HEK293T (cell line): ENCODE measurements around the gene RASA2.

ENCODE experiments used
- ARNT ChIP-seq: fragments of 450-650 bp; IDR thresholded peaks from 2 replicates; pipeline ENCODE4 v1.6.1; 2017; ENCODE audit warnings: mild to moderate bottlenecking
- BHLHE40 ChIP-seq: fragments of 450-650 bp; IDR thresholded peaks from 2 replicates; pipeline ENCODE4 v1.6.1; 2016; ENCODE audit warnings: mild to moderate bottlenecking, moderate library complexity, borderline replicate concordance
- ELF4 ChIP-seq: fragments of 450-650 bp; IDR thresholded peaks from 2 replicates; pipeline ENCODE4 v1.6.1; 2017; ENCODE audit warnings: antibody characterized with exemption
- FOXA1 ChIP-seq: fragments of 450-650 bp; IDR thresholded peaks from 2 replicates; pipeline ENCODE4 v1.6.1; 2016; ENCODE audit warnings: mild to moderate bottlenecking
- FOXK2 ChIP-seq: fragments of 450-650 bp; IDR thresholded peaks from 2 replicates; pipeline ENCODE4 v1.6.1; 2016; ENCODE audit warnings: mild to moderate bottlenecking
- FOXM1 ChIP-seq: fragments of 450-650 bp; IDR thresholded peaks from 2 replicates; pipeline ENCODE4 v1.6.1; 2017; ENCODE audit warnings: mild to moderate bottlenecking, borderline replicate concordance
- L3MBTL2 ChIP-seq: fragments of 450-650 bp; conservative IDR thresholded peaks from 2 replicates; pipeline ENCODE4 v1.6.1; 2016; ENCODE audit warnings: mild to moderate bottlenecking
- PKNOX1 ChIP-seq: fragments of 450-650 bp; IDR thresholded peaks from 2 replicates; pipeline ENCODE4 v1.6.1; 2016
- SP1 ChIP-seq: fragments of 450-650 bp; IDR thresholded peaks from 2 replicates; pipeline ENCODE4 v1.6.1; 2017
- SUZ12 ChIP-seq: fragments of 450-650 bp; IDR thresholded peaks from 2 replicates; pipeline ENCODE4 v1.6.1; 2016; ENCODE audit warnings: mild to moderate bottlenecking
- TARDBP ChIP-seq: fragments of 450-650 bp; IDR thresholded peaks from 2 replicates; pipeline ENCODE4 v1.6.1; 2016
- ZNF384 ChIP-seq: fragments of 450-650 bp; IDR thresholded peaks from 2 replicates; pipeline ENCODE4 v1.6.1; 2016

GRCh38 chr3:141529717-141530414 is 43.0 kb downstream of the RASA2 start:
- TF ChIP-seq FOXM1: no peak
- TF ChIP-seq ZNF384: no peak
- TF ChIP-seq PKNOX1: no peak
- no peak for TF ChIP-seq ELF4
- TF ChIP-seq SP1: no peak
- TF ChIP-seq BHLHE40: no peak
- no peak for TF ChIP-seq FOXA1
- no peak for TF ChIP-seq TARDBP
- no peak for TF ChIP-seq ARNT
- no peak for TF ChIP-seq SUZ12
- no peak for TF ChIP-seq FOXK2
- no peak for TF ChIP-seq L3MBTL2
